Smooth muscle cell (in vitro differentiated cells): ENCODE data around the gene ADAMTS9. TPM values are rescaled to one million over a fixed set of nuclear protein-coding genes. Genes with fewer than 3 reads are reported as not detected.

Experiments
- DNase-seq: peaks from one replicate; lab custom pipeline; 2025; ENCODE audit not compliant: unreplicated experiment; lab: John Stamatoyannopoulos, UW
- H2AFZ ChIP-seq: fragments of 200-600 bp; sonication (generic); 2 replicates; pipeline ENCODE4 v1.6.0; 2016; ENCODE audit warnings: antibody characterized with exemption, low read depth, mild to moderate bottlenecking
- H3F3A ChIP-seq: fragments of 200-600 bp; sonication (generic); 2 replicates; pipeline ENCODE4 v1.6.0; 2017; ENCODE audit warnings: antibody characterized with exemption, low read depth
- H3K27ac ChIP-seq: fragments of 200-600 bp; sonication (generic); 2 replicates; pipeline ENCODE4 v1.5.1; 2016; ENCODE audit warnings: low read depth, mild to moderate bottlenecking
- H3K27me3 ChIP-seq: fragments of 200-600 bp; sonication (generic); 2 replicates; pipeline ENCODE4 v1.6.1; 2016; ENCODE audit warnings: low read depth, mild to moderate bottlenecking
- H3K36me3 ChIP-seq: fragments of 200-600 bp; sonication (generic); 2 replicates; pipeline ENCODE4 v1.5.1; 2016; ENCODE audit warnings: low read depth
- H3K4me1 ChIP-seq: fragments of 200-600 bp; sonication (generic); 2 replicates; pipeline ENCODE4 v1.5.1; 2016; ENCODE audit warnings: low read depth
- H3K4me2 ChIP-seq: fragments of 200-600 bp; sonication (generic); 2 replicates; pipeline ENCODE4 v1.6.0; 2016; ENCODE audit warnings: mild to moderate bottlenecking
- H3K4me3 ChIP-seq: fragments of 200-600 bp; sonication (generic); 2 replicates; pipeline ENCODE4 v1.5.1; 2016; ENCODE audit warnings: mild to moderate bottlenecking
- H3K79me2 ChIP-seq: fragments of 200-600 bp; sonication (generic); 2 replicates; pipeline ENCODE4 v1.6.0; 2016; ENCODE audit warnings: low read depth, mild to moderate bottlenecking
- H3K9ac ChIP-seq: fragments of 200-600 bp; sonication (generic); 2 replicates; pipeline ENCODE4 v1.6.0; 2016; ENCODE audit warnings: low read depth
- H3K9me3 ChIP-seq: fragments of 200-600 bp; sonication (generic); replicated peaks from 2 replicates; pipeline ENCODE4 v1.5.1; 2016; ENCODE audit warnings: low read depth
- H4K20me1 ChIP-seq: fragments of 200-600 bp; sonication (generic); 2 replicates; pipeline ENCODE4 v1.6.0; 2016; ENCODE audit warnings: low read depth
- WGBS: methylation state at CpG from one replicate; pipeline ENCODE4 v1.1.7; 2016; ENCODE audit warnings: low lambda C conversion rate; 5-methylcytosine and 5-hydroxymethylcytosine counted together
- polyA plus RNA-seq: library from polyadenylated mRNA; unstranded; fragments of >200 nt; fragmentation: Nextera tagmentation; extraction: Ambion mirVana; gene quantifications from 2 replicates; pipeline ENCODE4 v1.2.1, GENCODE V29; 2016
- total RNA-seq: library from RNA; depleted of rRNA; stranded (reverse); fragments of >200 nt; gene quantifications from 2 replicates; pipeline ENCODE4 v1.2.3, GENCODE V29; 2014
- TF ChIP-seq, protein P1 (sequence below): fragments of 200-600 bp; sonication (generic); IDR thresholded peaks from 2 replicates; pipeline ENCODE4 v1.5.1; 2017; ENCODE audit warnings: borderline replicate concordance, mild to moderate bottlenecking, antibody characterized with exemption; ENCODE audit not compliant: insufficient read depth, poor library complexity, severe bottlenecking

Gene ADAMTS9
- total and polyA plus RNA-seq, 2 experiments from 2014 or later: 18.7 to 66.6 TPM

GRCh38 chr3:64638981-64639481 lies 48.8 kb downstream of the ADAMTS9 start:
- peaks cover 6% of the 10 kb centered on the region for H3K36me3 ChIP-seq
- H3K4me2 ChIP-seq: no peak overlapping the region
- H3K27ac ChIP-seq: no peak overlapping the region
- H3K4me3 ChIP-seq: no peak overlapping the region
- H3F3A ChIP-seq: no peaks in the 10 kb centered on the region
- TF ChIP-seq, protein P1, sequence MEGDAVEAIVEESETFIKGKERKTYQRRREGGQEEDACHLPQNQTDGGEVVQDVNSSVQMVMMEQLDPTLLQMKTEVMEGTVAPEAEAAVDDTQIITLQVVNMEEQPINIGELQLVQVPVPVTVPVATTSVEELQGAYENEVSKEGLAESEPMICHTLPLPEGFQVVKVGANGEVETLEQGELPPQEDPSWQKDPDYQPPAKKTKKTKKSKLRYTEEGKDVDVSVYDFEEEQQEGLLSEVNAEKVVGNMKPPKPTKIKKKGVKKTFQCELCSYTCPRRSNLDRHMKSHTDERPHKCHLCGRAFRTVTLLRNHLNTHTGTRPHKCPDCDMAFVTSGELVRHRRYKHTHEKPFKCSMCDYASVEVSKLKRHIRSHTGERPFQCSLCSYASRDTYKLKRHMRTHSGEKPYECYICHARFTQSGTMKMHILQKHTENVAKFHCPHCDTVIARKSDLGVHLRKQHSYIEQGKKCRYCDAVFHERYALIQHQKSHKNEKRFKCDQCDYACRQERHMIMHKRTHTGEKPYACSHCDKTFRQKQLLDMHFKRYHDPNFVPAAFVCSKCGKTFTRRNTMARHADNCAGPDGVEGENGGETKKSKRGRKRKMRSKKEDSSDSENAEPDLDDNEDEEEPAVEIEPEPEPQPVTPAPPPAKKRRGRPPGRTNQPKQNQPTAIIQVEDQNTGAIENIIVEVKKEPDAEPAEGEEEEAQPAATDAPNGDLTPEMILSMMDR: no peak
- H2AFZ ChIP-seq: no peak overlapping the region
- no peaks in the 10 kb centered on the region for H3K9me3 ChIP-seq
- H3K27me3 ChIP-seq: no peaks in the 10 kb centered on the region
- WGBS: 61% methylated on average over 3 of the region's 3 CpGs
- H3K9ac ChIP-seq: no peak overlapping the region
- H3K4me1 ChIP-seq: peaks cover 37% of the 10 kb centered on the region
- DNase-seq: no peak
- H4K20me1 ChIP-seq: no peaks in the 10 kb centered on the region
- no peaks in the 10 kb centered on the region for H3K79me2 ChIP-seq

DNA sequence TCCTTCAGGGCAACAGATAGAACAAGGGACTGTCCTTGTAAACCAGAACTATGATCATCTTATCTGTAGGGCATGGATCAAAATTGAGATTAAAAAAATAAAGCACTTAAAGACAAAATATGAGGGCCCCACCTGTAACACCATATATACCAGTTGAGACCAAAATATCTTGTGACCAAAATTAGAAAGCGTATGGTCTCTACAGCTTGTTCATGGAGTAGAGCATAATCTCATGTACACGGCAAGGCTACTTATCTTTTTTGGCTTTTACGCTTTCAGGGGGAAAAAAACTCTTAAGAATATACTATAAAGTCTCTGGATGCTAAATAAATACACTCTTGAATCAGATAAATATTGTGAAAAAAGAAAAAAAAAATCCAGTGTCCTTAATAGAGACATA lies 49.3 kb downstream of the ADAMTS9 start:
- no peak overlapping the region for H3K4me3 ChIP-seq
- no peaks in the 10 kb centered on the region for H4K20me1 ChIP-seq
- DNase-seq: no peak
- peaks cover 37% of the 10 kb centered on the region for H3K4me1 ChIP-seq
- no peaks in the 10 kb centered on the region for H3K79me2 ChIP-seq
- no peaks in the 10 kb centered on the region for H3K27me3 ChIP-seq
- WGBS: 64% methylated on average over 3 of the region's 3 CpGs
- no peak overlapping the region for H3K27ac ChIP-seq
- H3K9ac ChIP-seq: no peak overlapping the region
- no peak overlapping the region for H3K4me2 ChIP-seq
- H3F3A ChIP-seq: no peaks in the 10 kb centered on the region
- TF ChIP-seq, protein P1: no peak
- H3K36me3 ChIP-seq: peaks cover 6% of the 10 kb centered on the region
- no peak overlapping the region for H2AFZ ChIP-seq
- H3K9me3 ChIP-seq: no peaks in the 10 kb centered on the region

DNA sequence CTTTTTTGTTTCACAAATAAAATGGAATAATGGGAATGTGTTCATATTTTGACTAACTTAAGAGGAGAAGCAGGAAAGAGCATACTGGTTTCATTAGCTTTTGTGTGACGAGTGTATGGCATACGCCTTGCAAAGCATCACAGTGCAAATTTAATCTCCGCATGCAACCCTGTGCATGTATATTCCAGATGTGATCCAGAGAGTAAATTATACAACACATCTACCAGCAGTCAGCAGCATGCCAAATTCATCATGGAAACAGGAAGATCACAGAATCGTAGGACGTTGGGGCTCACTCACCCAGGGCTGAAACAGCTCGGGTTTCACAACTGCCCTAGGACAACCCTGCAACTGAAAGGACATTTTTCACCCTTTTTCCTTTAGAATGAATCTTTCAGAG lies 53.4 kb downstream of the ADAMTS9 start:
- TF ChIP-seq, protein P1: no peak
- Histone ChIP-seq H3K79me2 (no peaks in the 10 kb centered on the region), H3K9me3 (no peaks in the 10 kb centered on the region), H2AFZ (no peak overlapping the region), H3K4me1 (peaks cover 22% of the 10 kb centered on the region), H3K27me3 (no peaks in the 10 kb centered on the region), H3K4me3 (no peak overlapping the region), H3K27ac (no peak overlapping the region), H4K20me1 (no peaks in the 10 kb centered on the region), H3K9ac (no peak overlapping the region), H3F3A (no peaks in the 10 kb centered on the region), H3K36me3 (peaks cover 13% of the 10 kb centered on the region), H3K4me2 (no peak overlapping the region)
- 89% methylated on average over 6 of the region's 6 CpGs for WGBS
- no peak for DNase-seq

DNA sequence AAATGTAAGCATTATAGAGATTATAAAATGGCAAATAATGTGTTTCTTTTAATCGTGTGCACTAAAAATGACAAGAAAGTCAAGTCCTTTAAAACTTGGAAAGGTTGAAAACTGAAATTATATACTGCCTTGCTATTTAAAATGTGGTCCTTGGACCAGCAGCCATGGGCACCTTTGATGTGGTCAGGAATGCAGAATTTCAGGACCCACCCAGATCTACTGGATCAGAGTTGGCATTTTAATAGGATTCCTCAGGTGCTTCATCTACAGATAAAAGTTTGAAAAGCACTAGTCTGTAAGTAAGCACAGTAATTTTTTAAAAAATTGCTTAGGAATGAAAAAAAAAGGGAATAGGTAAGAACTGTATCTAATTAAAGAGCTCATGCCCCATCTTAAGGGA lies 55.8 kb downstream of the ADAMTS9 start:
- Histone ChIP-seq H2AFZ (no peak overlapping the region), H3K9me3 (no peaks in the 10 kb centered on the region), H3K27me3 (no peaks in the 10 kb centered on the region), H3K36me3 (peaks cover 19% of the 10 kb centered on the region), H3K27ac (no peak overlapping the region), H3F3A (peaks cover 6% of the 10 kb centered on the region), H3K79me2 (no peaks in the 10 kb centered on the region), H3K4me2 (no peak overlapping the region), H3K4me3 (no peak overlapping the region), H3K4me1 (peaks cover 19% of the 10 kb centered on the region), H3K9ac (no peak overlapping the region), H4K20me1 (no peaks in the 10 kb centered on the region)
- DNase-seq: no peak
- 86% methylated on average over 1 of the region's 1 CpG for WGBS
- TF ChIP-seq, protein P1: no peak
